HG03521 (cell line): ENCODE measurements around the gene RIPOR3.

Source experiments
- ATAC-seq: cut with Tn5 transposase; IDR thresholded peaks from one replicate; pipeline ENCODE4 v1.9.1; 2021; ENCODE audit warnings: mild to moderate bottlenecking, moderate library complexity; ENCODE audit not compliant: unreplicated experiment

Gene RIPOR3

DNA sequence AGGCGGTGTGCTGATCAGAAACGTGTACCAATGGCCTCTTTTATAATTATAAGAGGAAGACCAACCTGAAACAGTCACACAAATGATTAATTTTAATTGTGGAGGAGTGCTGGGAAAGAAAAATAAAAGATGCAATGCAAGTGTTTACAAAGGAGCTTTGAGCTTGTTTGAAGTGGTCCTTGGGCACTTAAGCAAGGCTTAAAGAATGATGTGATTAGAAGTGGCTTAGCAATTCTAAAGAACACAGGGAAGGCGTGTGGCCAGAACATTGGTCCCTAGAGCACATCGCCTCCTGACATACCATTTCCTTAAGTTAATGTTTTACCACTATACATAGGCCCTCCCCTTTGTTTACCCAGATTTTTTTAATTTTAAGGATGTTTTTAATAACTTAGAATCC lies 155.0 kb downstream of the RIPOR3 start:
- ATAC-seq, result no peak
